HepG2 (cell line): ENCODE measurements around the gene COPZ2. TPM values are rescaled to one million over a fixed set of nuclear protein-coding genes. Genes with fewer than 3 reads are reported as not detected.
A peak's percentile ranks its signal among the peaks of the same experiment; 100 is the strongest.

Source experiments
- NCOA1 ChIP-seq: sonication (generic); formaldehyde crosslinking; IDR thresholded peaks from 2 replicates; pipeline ENCODE4 v1.9.0; 2021; ENCODE audit warnings: missing genetic modification reagents
- RARG ChIP-seq: sonication (generic); formaldehyde crosslinking; IDR thresholded peaks from 2 replicates; pipeline ENCODE4 v1.4.0; 2020; ENCODE audit warnings: low read depth, mild to moderate bottlenecking, missing genetic modification reagents
- RFXAP ChIP-seq: sonication (generic); formaldehyde crosslinking; IDR thresholded peaks from 2 replicates; pipeline ENCODE4 v1.4.0; 2020; ENCODE audit warnings: missing genetic modification reagents, borderline replicate concordance
- SP4 ChIP-seq: sonication (generic); formaldehyde crosslinking; IDR thresholded peaks from 2 replicates; pipeline ENCODE4 v1.8.1; 2023; ENCODE audit warnings: mild to moderate bottlenecking, missing genetic modification reagents
- SRSF1 ChIP-seq: fragments of 200-400 bp; formaldehyde crosslinking; optimal IDR thresholded peaks from 2 replicates; pipeline ENCODE3; 2017; ENCODE audit warnings: mild to moderate bottlenecking, low read depth, low read length, moderate library complexity
- THAP11 ChIP-seq: IDR thresholded peaks from 2 replicates; pipeline ENCODE4 v1.6.1; 2016; ENCODE audit warnings: missing biosample characterization, missing genetic modification reagents
- ZBTB38 ChIP-seq: sonication (generic); formaldehyde crosslinking; IDR thresholded peaks from 2 replicates; pipeline ENCODE4 v1.5.1; 2020; ENCODE audit warnings: mild to moderate bottlenecking, missing genetic modification reagents
- ZFAT ChIP-seq: sonication (generic); formaldehyde crosslinking; conservative IDR thresholded peaks from 2 replicates; pipeline ENCODE4 v1.8.1; 2023; ENCODE audit warnings: missing genetic modification reagents, inconsistent platforms
- ZFX ChIP-seq: sonication (generic); formaldehyde crosslinking; IDR thresholded peaks from 2 replicates; pipeline ENCODE4 v1.4.0; 2020; ENCODE audit warnings: mild to moderate bottlenecking, low read depth, missing genetic modification reagents, moderate library complexity
- ZNF672 ChIP-seq: sonication (generic); formaldehyde crosslinking; IDR thresholded peaks from 2 replicates; pipeline ENCODE4 v1.8.1; 2022; ENCODE audit warnings: missing genetic modification reagents
- ZNF780A ChIP-seq: sonication (generic); formaldehyde crosslinking; IDR thresholded peaks from 2 replicates; pipeline ENCODE4 v1.8.0; 2022; ENCODE audit warnings: mild to moderate bottlenecking, missing genetic modification reagents, moderate library complexity
- ZNF781 ChIP-seq: sonication (generic); formaldehyde crosslinking; IDR thresholded peaks from 2 replicates; pipeline ENCODE4 v1.5.1; 2020; ENCODE audit warnings: borderline replicate concordance, mild to moderate bottlenecking, missing genetic modification reagents; ENCODE audit errors: not compliant biosample characterization
- ZNF790 ChIP-seq: sonication (generic); formaldehyde crosslinking; IDR thresholded peaks from 2 replicates; pipeline ENCODE4 v1.8.0; 2022; ENCODE audit warnings: missing genetic modification reagents, mild to moderate bottlenecking, borderline replicate concordance
- ZNF83 ChIP-seq: sonication (generic); formaldehyde crosslinking; IDR thresholded peaks from 2 replicates; pipeline ENCODE4 v1.4.0; 2020; ENCODE audit warnings: missing genetic modification reagents, mild to moderate bottlenecking, borderline replicate concordance
- polyA plus RNA-seq, 8 experiments: library from polyadenylated mRNA; depleted of rRNA in 3 of 8; stranded (reverse) in 7 of 8; unstranded in 1 of 8; fragments of >200 nt; fragmentation: Illumina TruSeq in 4 of 8; extraction: Trizol in 4 of 8; gene quantifications; 2 replicates each; pipeline versions ENCODE4 v1.2.1 to v1.2.3, GENCODE V29; 2011 to 2016; ENCODE audit warnings: low read depth in 4 of 8, missing spikeins in 1 of 8, mixed read lengths in 1 of 8; ENCODE audit not compliant: insufficient read depth in 1 of 8
- total RNA-seq, 5 experiments: library from RNA; depleted of rRNA; stranded (reverse); fragments of >200 nt; fragmentation: Illumina TruSeq; extraction: Trizol; gene quantifications; 2 replicates each; pipeline ENCODE4 v1.2.3, GENCODE V29; 2016; ENCODE audit warnings: low read depth in 1 of 5
- TF ChIP-seq, protein P1 (sequence below): sonication (generic); formaldehyde crosslinking; IDR thresholded peaks from 2 replicates; pipeline ENCODE4 v1.9.0; 2021; ENCODE audit warnings: missing genetic modification reagents, mild to moderate bottlenecking, borderline replicate concordance
- TF ChIP-seq, protein P2 (sequence below), 2 experiments: sonication (generic) in 1 of 2; formaldehyde crosslinking in 1 of 2; IDR thresholded peaks; 2 replicates each; pipeline versions ENCODE4 v1.4.0 to v1.6.1; 2016 to 2020; ENCODE audit warnings: borderline replicate concordance in 1 of 2, low read depth in 1 of 2, mild to moderate bottlenecking in 1 of 2, missing genetic modification reagents in 1 of 2
- TF ChIP-seq, protein P3 (sequence below): sonication (generic); formaldehyde crosslinking; IDR thresholded peaks from 2 replicates; pipeline ENCODE4 v1.4.0; 2020; ENCODE audit warnings: missing genetic modification reagents
- TF ChIP-seq, protein P4 (sequence below): IDR thresholded peaks from 2 replicates; pipeline ENCODE4 v1.6.1; 2016; ENCODE audit warnings: control low read depth
- TF ChIP-seq, protein P5 (sequence below): sonication (generic); formaldehyde crosslinking; conservative IDR thresholded peaks from 2 replicates; pipeline ENCODE4 v1.4.0; 2020; ENCODE audit warnings: missing genetic modification reagents

The COPZ2 gene
- total and polyA plus RNA-seq, 2 of the 13 experiments (the other 11 are each of a cell fraction or from before 2014, with no cell fraction given) = 0.61 to 1.5 TPM

DNA sequence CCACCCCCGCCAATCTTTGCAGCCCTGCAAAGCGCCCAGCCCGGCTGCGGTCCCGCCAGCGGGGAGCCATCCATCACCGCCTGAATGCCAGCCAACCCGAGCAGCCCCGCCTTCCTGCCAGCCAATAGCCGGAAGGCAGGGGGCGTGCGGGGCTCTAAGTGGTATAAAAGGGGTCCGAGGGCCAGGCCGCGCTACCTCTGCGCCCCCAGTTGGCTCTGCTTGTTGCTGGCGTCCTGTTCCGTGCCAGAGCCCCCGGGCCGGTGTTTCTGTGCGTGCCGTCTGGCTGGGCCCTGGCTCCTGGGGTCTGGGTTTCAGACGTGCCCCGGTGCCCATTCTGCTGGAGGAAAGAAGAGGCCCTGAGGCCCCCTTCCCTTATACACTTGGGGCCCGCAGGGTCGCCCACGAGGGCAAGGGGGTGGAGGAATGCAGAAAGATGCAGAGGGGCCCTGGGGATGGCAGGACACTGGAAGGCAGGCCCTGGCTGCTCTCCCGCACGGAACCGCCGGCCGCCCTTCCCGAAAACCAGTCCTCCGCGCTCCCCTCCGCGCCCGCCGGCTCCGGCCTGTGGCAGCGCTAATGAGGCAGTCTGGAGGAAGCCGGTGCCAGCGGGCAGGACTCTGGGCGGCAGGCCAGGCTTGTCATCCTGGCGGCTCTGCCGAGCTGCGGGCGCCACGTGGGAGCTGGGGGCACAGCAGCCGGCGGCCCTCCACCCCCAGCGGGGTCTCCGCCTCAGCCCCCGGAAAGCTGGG is 14.0 kb downstream of the COPZ2 start (continued):
- TF ChIP-seq, protein P1, sequence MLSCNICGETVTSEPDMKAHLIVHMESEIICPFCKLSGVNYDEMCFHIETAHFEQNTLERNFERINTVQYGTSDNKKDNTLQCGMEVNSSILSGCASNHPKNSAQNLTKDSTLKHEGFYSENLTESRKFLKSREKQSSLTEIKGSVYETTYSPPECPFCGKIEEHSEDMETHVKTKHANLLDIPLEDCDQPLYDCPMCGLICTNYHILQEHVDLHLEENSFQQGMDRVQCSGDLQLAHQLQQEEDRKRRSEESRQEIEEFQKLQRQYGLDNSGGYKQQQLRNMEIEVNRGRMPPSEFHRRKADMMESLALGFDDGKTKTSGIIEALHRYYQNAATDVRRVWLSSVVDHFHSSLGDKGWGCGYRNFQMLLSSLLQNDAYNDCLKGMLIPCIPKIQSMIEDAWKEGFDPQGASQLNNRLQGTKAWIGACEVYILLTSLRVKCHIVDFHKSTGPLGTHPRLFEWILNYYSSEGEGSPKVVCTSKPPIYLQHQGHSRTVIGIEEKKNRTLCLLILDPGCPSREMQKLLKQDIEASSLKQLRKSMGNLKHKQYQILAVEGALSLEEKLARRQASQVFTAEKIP (CRISPR knock-in tag) = no peak
- TF ChIP-seq SP4 (0 out of 2 replicates have a peak, but pooled peaks have one; percentile 1), NCOA1 (0 out of 2 replicates have a peak, but pooled peaks have one; percentile 28), ZNF83 (no peak), RFXAP (CRISPR knock-in tag) (no peak), ZNF780A (CRISPR knock-in tag) (no peak), RARG (CRISPR knock-in tag) (no peak), SRSF1 (no peak), ZBTB38 (CRISPR knock-in tag) (no peak), ZFAT (no peak), ZFX (CRISPR knock-in tag) (peak; percentile 76), ZNF672 (CRISPR knock-in tag) (no peak), ZNF790 (CRISPR knock-in tag) (no peak), THAP11 (CRISPR knock-in tag) (no peak), ZNF781 (CRISPR knock-in tag) (no peak)
- TF ChIP-seq, protein P2, sequence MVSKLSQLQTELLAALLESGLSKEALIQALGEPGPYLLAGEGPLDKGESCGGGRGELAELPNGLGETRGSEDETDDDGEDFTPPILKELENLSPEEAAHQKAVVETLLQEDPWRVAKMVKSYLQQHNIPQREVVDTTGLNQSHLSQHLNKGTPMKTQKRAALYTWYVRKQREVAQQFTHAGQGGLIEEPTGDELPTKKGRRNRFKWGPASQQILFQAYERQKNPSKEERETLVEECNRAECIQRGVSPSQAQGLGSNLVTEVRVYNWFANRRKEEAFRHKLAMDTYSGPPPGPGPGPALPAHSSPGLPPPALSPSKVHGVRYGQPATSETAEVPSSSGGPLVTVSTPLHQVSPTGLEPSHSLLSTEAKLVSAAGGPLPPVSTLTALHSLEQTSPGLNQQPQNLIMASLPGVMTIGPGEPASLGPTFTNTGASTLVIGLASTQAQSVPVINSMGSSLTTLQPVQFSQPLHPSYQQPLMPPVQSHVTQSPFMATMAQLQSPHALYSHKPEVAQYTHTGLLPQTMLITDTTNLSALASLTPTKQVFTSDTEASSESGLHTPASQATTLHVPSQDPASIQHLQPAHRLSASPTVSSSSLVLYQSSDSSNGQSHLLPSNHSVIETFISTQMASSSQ (IDR thresholded peaks at IDR 0.05; ENCODE audit: low read depth) = no peak
- TF ChIP-seq, protein P2 (CRISPR knock-in tag; IDR thresholded peaks at IDR 0.05; ENCODE audit: borderline replicate concordance) = no peak
- TF ChIP-seq, protein P3, sequence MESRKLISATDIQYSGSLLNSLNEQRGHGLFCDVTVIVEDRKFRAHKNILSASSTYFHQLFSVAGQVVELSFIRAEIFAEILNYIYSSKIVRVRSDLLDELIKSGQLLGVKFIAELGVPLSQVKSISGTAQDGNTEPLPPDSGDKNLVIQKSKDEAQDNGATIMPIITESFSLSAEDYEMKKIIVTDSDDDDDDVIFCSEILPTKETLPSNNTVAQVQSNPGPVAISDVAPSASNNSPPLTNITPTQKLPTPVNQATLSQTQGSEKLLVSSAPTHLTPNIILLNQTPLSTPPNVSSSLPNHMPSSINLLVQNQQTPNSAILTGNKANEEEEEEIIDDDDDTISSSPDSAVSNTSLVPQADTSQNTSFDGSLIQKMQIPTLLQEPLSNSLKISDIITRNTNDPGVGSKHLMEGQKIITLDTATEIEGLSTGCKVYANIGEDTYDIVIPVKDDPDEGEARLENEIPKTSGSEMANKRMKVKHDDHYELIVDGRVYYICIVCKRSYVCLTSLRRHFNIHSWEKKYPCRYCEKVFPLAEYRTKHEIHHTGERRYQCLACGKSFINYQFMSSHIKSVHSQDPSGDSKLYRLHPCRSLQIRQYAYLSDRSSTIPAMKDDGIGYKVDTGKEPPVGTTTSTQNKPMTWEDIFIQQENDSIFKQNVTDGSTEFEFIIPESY (CRISPR knock-in tag) = no peak
- TF ChIP-seq, protein P4, sequence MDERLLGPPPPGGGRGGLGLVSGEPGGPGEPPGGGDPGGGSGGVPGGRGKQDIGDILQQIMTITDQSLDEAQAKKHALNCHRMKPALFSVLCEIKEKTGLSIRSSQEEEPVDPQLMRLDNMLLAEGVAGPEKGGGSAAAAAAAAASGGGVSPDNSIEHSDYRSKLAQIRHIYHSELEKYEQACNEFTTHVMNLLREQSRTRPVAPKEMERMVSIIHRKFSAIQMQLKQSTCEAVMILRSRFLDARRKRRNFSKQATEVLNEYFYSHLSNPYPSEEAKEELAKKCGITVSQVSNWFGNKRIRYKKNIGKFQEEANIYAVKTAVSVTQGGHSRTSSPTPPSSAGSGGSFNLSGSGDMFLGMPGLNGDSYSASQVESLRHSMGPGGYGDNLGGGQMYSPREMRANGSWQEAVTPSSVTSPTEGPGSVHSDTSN (CRISPR knock-in tag) = no peak
- TF ChIP-seq, protein P5, sequence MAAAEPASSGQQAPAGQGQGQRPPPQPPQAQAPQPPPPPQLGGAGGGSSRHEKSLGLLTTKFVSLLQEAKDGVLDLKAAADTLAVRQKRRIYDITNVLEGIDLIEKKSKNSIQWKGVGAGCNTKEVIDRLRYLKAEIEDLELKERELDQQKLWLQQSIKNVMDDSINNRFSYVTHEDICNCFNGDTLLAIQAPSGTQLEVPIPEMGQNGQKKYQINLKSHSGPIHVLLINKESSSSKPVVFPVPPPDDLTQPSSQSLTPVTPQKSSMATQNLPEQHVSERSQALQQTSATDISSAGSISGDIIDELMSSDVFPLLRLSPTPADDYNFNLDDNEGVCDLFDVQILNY (CRISPR knock-in tag) = no peak
